HG02763 (cell line): ENCODE data around the gene FZD8.

Experiments used
- ATAC-seq: cut with Tn5 transposase; IDR thresholded peaks from one replicate; pipeline ENCODE4 v1.9.1; 2021; ENCODE audit warnings: mild to moderate bottlenecking, moderate library complexity; ENCODE audit not compliant: unreplicated experiment

The FZD8 gene

GRCh38 chr10:35607475-35608327 is 34.4 kb downstream of the FZD8 start:
- ATAC-seq = no peak

- no peak for ATAC-seq
Measured at GRCh38 chr10:35606430-35606829, 35.7 kb downstream of the FZD8 start.

- no peak for ATAC-seq
Measured at GRCh38 chr10:35605191-35605590, 36.9 kb downstream of the FZD8 start, which contains the start of gene GJD4. TSS of gene GJD4 (plus strand) at chr10:35605341. CDS start at chr10:35605568, 227 bp downstream.

- ATAC-seq = no peak
Measured at GRCh38 chr10:35600193-35600592, 41.9 kb downstream of the FZD8 start.

GRCh38 chr10:35598379-35598778 is 43.7 kb downstream of the FZD8 start:
- ATAC-seq = no peak

GRCh38 chr10:35595106-35595505 is 47.0 kb downstream of the FZD8 start:
- no peak for ATAC-seq

GRCh38 chr10:35594115-35595079 is 47.7 kb downstream of the FZD8 start:
- no peak for ATAC-seq

- no peak for ATAC-seq
Measured at GRCh38 chr10:35592441-35592840, 49.7 kb downstream of the FZD8 start.

- no peak for ATAC-seq
Measured at GRCh38 chr10:35588836-35589235, 53.3 kb downstream of the FZD8 start.
